Liver (tissue), 9 donors: ENCODE data around the gene TP53I3. TPM values are rescaled to one million over a fixed set of nuclear protein-coding genes. Genes with fewer than 3 reads are reported as not detected.
A peak's percentile ranks its signal among the peaks of the same experiment; 100 is the strongest.

ENCODE experiments used
- DNase-seq: peaks from one replicate; pipeline ENCODE4 v3.0.0-alpha.2; 2017; ENCODE audit warnings: low spot score
- H3K27ac ChIP-seq, 2 donors: one replicate each; pipeline ENCODE4 v1.7.0; 2013; ENCODE audit warnings: inconsistent platforms in 2 of 2, low read length in 2 of 2, control low read depth in 1 of 2, low read depth in 1 of 2, mild to moderate bottlenecking in 1 of 2
- H3K27me3 ChIP-seq, 4 donors: one replicate each; pipeline versions ENCODE4 v1.6.1 to v1.7.0; 2013; ENCODE audit warnings: low read length in 3 of 4, inconsistent platforms in 1 of 4, mild to moderate bottlenecking in 1 of 4, moderate library complexity in 1 of 4; ENCODE audit not compliant: control insufficient read depth in 4 of 4, insufficient read depth in 4 of 4
- H3K36me3 ChIP-seq, 4 donors: one replicate each; pipeline versions ENCODE4 v1.6.1 to v1.7.0; 2013; ENCODE audit warnings: low read length in 3 of 4, mild to moderate bottlenecking in 3 of 4, low read depth in 1 of 4, moderate library complexity in 1 of 4; ENCODE audit not compliant: control insufficient read depth in 4 of 4, insufficient read depth in 3 of 4
- H3K4me1 ChIP-seq, 4 donors: one replicate each; pipeline versions ENCODE4 v1.6.1 to v1.7.0; 2013; ENCODE audit warnings: low read length in 3 of 4, mild to moderate bottlenecking in 3 of 4, moderate library complexity in 1 of 4; ENCODE audit not compliant: control insufficient read depth in 4 of 4, insufficient read depth in 4 of 4
- H3K4me3 ChIP-seq, 3 donors: one replicate each; pipeline versions ENCODE4 v1.6.1 to v1.7.0; 2013; ENCODE audit warnings: low read length in 3 of 3, control low read depth in 1 of 3, low read depth in 1 of 3, mild to moderate bottlenecking in 1 of 3
- H3K9ac ChIP-seq, 2 donors: one replicate each; pipeline ENCODE4 v1.7.0; 2013; ENCODE audit warnings: low read length in 2 of 2, mild to moderate bottlenecking in 2 of 2, moderate library complexity in 2 of 2, control low read depth in 1 of 2, low read depth in 1 of 2
- H3K9me3 ChIP-seq, 4 donors: one replicate each; pipeline versions ENCODE4 v1.6.1 to v1.7.0; 2013; ENCODE audit warnings: low read length in 3 of 4; ENCODE audit not compliant: control insufficient read depth in 4 of 4
- ATF3 ChIP-seq: IDR thresholded peaks from 2 replicates; pipeline ENCODE4 v1.6.1; 2016; ENCODE audit warnings: antibody characterized with exemption
- CTCF ChIP-seq: fragments of 150-350 bp; IDR thresholded peaks from 2 replicates; pipeline ENCODE4 v1.5.1; 2017; ENCODE audit warnings: improper control_type of control experiment, low read depth, low read length; ENCODE audit not compliant: missing input control
- EGR1 ChIP-seq, 2 donors: IDR thresholded peaks; 2 replicates each; pipeline ENCODE4 v1.6.1; 2016 to 2018; ENCODE audit warnings: antibody characterized with exemption in 2 of 2, low read depth in 2 of 2
- FOXA1 ChIP-seq: IDR thresholded peaks from 2 replicates; pipeline ENCODE4 v1.6.1; 2016; ENCODE audit warnings: antibody characterized with exemption
- FOXA2 ChIP-seq: IDR thresholded peaks from 2 replicates; pipeline ENCODE4 v1.6.1; 2016; ENCODE audit warnings: antibody characterized with exemption
- GABPA ChIP-seq, 2 donors: IDR thresholded peaks in 1 of 2; conservative IDR thresholded peaks in 1 of 2; 2 replicates each; pipeline ENCODE4 v1.6.1; 2016; ENCODE audit warnings: antibody characterized with exemption in 2 of 2, mild to moderate bottlenecking in 1 of 2, moderate library complexity in 1 of 2
- HNF4A ChIP-seq, 2 donors: conservative IDR thresholded peaks; 2 replicates each; pipeline ENCODE4 v1.6.1; 2016; ENCODE audit warnings: antibody characterized with exemption in 2 of 2, mild to moderate bottlenecking in 2 of 2
- HNF4G ChIP-seq: IDR thresholded peaks from 2 replicates; pipeline ENCODE4 v1.6.1; 2016; ENCODE audit warnings: antibody characterized with exemption
- JUND ChIP-seq, 2 donors: IDR thresholded peaks; 2 replicates each; pipeline ENCODE4 v1.6.1; 2016; ENCODE audit warnings: antibody characterized with exemption in 2 of 2
- MAX ChIP-seq: IDR thresholded peaks from 2 replicates; pipeline ENCODE4 v1.6.1; 2016; ENCODE audit warnings: antibody characterized with exemption
- NR2F2 ChIP-seq: IDR thresholded peaks from 2 replicates; pipeline ENCODE4 v1.6.1; 2016; ENCODE audit warnings: antibody characterized with exemption
- RAD21 ChIP-seq, 2 donors: IDR thresholded peaks; 2 replicates each; pipeline ENCODE4 v1.6.1; 2016; ENCODE audit warnings: antibody characterized with exemption in 2 of 2, mild to moderate bottlenecking in 2 of 2
- REST ChIP-seq: IDR thresholded peaks from 2 replicates; pipeline ENCODE4 v1.6.1; 2016; ENCODE audit warnings: antibody characterized with exemption, mild to moderate bottlenecking
- RXRA ChIP-seq, 2 donors: IDR thresholded peaks; 2 replicates each; pipeline ENCODE4 v1.6.1; 2017 to 2018; ENCODE audit warnings: antibody characterized with exemption in 2 of 2, mild to moderate bottlenecking in 1 of 2
- SP1 ChIP-seq: IDR thresholded peaks from 2 replicates; pipeline ENCODE4 v1.6.1; 2018; ENCODE audit warnings: antibody characterized with exemption, mild to moderate bottlenecking
- TAF1 ChIP-seq: conservative IDR thresholded peaks from 2 replicates; pipeline ENCODE4 v1.6.1; 2016; ENCODE audit warnings: antibody characterized with exemption, mild to moderate bottlenecking
- YY1 ChIP-seq: IDR thresholded peaks from 2 replicates; pipeline ENCODE4 v1.6.1; 2016; ENCODE audit warnings: antibody characterized with exemption, mild to moderate bottlenecking
- ZBTB33 ChIP-seq: IDR thresholded peaks from 2 replicates; pipeline ENCODE4 v1.6.1; 2016; ENCODE audit warnings: antibody characterized with exemption
- WGBS: extraction: QIAGEN DNeasy Blood & Tissue Kit; methylation state at CpG from one replicate; pipeline ENCODE4 v1.1.7; 2013; 5-methylcytosine and 5-hydroxymethylcytosine counted together
- polyA plus RNA-seq, 2 donors: library from polyadenylated mRNA; stranded (reverse) in 1 of 2; unstranded in 1 of 2; fragments of 200-250 nt in 1 of 2; fragments of >200 nt in 1 of 2; fragmentation: Nextera tagmentation in 1 of 2; extraction: Ambion mirVana in 1 of 2; gene quantifications; one replicate each; pipeline versions ENCODE4 v1.2.1 to v1.2.3, GENCODE V29; 2013 to 2015
- total RNA-seq, 2 donors: library from RNA; depleted of rRNA; stranded (reverse); fragments of >200 nt; gene quantifications; one replicate each; pipeline ENCODE4 v1.2.3, GENCODE V29; 2014
- donor health status: healthy.
- donor health status: healthy.
- donor health status: healthy.
- donor health status: healthy.
- donor health status: healthy.

TP53I3 gene
- total and polyA plus RNA-seq, 4 donors = 6.6 to 19.5 (median 10.7) TPM

- DNase-seq = no peak
- Histone ChIP-seq H3K27ac (no peak overlapping the region), H3K9me3 (no peaks in the 10 kb centered on the region), H3K4me3 (peak overlapping the region in 2 of 3 donors; percentile 67 to 79), H3K27me3 (no peaks in the 10 kb centered on the region), H3K9ac (no peak overlapping the region), H3K36me3 (no peaks in the 10 kb centered on the region), H3K4me1 (peaks cover 3 to 28% (median 18%) of the 10 kb centered on the region in 4 donors)
- WGBS = 32% methylated on average over 23 of the region's 23 CpGs
- TF ChIP-seq RXRA (IDR thresholded peaks at IDR 0.05) (no peak), FOXA2 (no peak), REST (no peak), ATF3 (no peak), FOXA1 (no peak), MAX (no peak)
Observed at GRCh38 chr2:24048769-24049484, 35.7 kb downstream of the TP53I3 start.

- Histone ChIP-seq H3K4me1 (peaks cover 3 to 28% (median 18%) of the 10 kb centered on the region in 4 donors), H3K9ac (no peak overlapping the region), H3K9me3 (no peaks in the 10 kb centered on the region), H3K4me3 (peak overlapping the region in 1 of 3 donors; percentile 12), H3K36me3 (no peaks in the 10 kb centered on the region), H3K27me3 (no peaks in the 10 kb centered on the region), H3K27ac (no peak overlapping the region)
- 51% methylated on average over 8 of the region's 8 CpGs for WGBS
- DNase-seq = no peak
- TF ChIP-seq HNF4G (no peak), GABPA (IDR thresholded peaks at IDR 0.05 in 1 of 2, conservative IDR thresholded peaks at IDR 0.05 in 1 of 2) (no peak), RXRA (IDR thresholded peaks at IDR 0.05) (no peak), ATF3 (no peak), MAX (no peak), JUND (IDR thresholded peaks at IDR 0.05) (no peak), CTCF (no peak), YY1 (no peak), EGR1 (IDR thresholded peaks at IDR 0.05; ENCODE audit: low read depth in 2 of 2) (no peak), RAD21 (IDR thresholded peaks at IDR 0.05) (no peak), FOXA2 (no peak), REST (no peak), NR2F2 (no peak), FOXA1 (no peak), TAF1 (no peak), SP1 (no peak), ZBTB33 (no peak), HNF4A (conservative IDR thresholded peaks at IDR 0.05) (no peak)
Observed at GRCh38 chr2:24047703-24048033, 37.0 kb downstream of the TP53I3 start.
